GM18508 (cell line): ENCODE results near the gene EHBP1.
A peak's percentile ranks its signal among the peaks of the same experiment; 100 is the strongest.

Source experiments
- ATAC-seq: cut with Tn5 transposase; IDR thresholded peaks from one replicate; pipeline ENCODE4 v1.9.1; 2021; ENCODE audit warnings: moderate number of reproducible peaks; ENCODE audit not compliant: insufficient read depth, unreplicated experiment

EHBP1 gene

GRCh38 chr2:62770629-62771028 lies 65.1 kb downstream of the EHBP1 start:
- ATAC-seq, result no peak

- no peak for ATAC-seq
Observed at GRCh38 chr2:62774555-62775366, 69.2 kb downstream of the EHBP1 start.

GRCh38 chr2:62775367-62775668 lies 69.8 kb downstream of the EHBP1 start:
- no peak for ATAC-seq

GRCh38 chr2:62783679-62784078 lies 78.2 kb downstream of the EHBP1 start:
- no peak for ATAC-seq

GRCh38 chr2:62784341-62784740 lies 78.8 kb downstream of the EHBP1 start:
- no peak for ATAC-seq

DNA sequence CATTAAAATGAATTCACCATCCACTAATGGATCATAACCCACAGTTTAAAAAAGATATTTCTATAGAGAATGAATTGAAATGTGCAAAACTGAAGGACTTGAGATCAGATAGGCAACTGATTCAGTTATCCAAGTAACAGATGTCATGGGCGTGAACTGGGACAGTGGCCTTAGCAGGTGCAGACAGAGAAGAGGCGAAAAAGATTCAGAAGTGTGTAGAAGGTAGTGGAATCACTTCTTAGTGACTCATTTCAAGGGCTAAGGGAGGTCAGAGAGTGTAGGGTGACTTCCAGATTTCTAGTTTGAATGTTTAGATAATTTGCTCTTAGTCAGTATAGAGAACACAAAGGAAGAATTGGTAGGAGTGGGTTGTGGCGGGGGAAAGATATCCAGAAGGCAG lies 79.7 kb downstream of the EHBP1 start:
- peak; percentile 68 for ATAC-seq

GRCh38 chr2:62785810-62786597 lies 80.5 kb downstream of the EHBP1 start:
- no peak for ATAC-seq

GRCh38 chr2:62787386-62787785 lies 81.9 kb downstream of the EHBP1 start:
- no peak for ATAC-seq

DNA sequence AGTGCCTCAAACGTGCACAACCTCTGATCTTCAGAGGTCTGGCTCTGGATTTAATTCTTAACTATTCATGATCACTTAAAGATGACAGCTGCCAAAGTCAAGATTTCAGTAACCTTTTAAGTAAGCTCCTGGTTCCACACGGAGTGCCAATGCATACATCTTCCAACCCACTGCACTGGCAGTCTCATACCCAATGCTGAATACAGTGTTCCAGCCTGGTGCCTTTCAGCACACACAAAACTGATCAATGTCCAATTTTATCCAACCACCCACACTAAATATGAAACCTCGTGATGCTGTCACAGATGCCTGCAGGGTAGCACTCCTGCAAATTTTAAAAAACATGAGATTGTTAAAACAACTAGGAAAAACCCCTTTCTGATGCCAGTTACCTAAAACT lies 84.0 kb downstream of the EHBP1 start:
- no peak for ATAC-seq

DNA sequence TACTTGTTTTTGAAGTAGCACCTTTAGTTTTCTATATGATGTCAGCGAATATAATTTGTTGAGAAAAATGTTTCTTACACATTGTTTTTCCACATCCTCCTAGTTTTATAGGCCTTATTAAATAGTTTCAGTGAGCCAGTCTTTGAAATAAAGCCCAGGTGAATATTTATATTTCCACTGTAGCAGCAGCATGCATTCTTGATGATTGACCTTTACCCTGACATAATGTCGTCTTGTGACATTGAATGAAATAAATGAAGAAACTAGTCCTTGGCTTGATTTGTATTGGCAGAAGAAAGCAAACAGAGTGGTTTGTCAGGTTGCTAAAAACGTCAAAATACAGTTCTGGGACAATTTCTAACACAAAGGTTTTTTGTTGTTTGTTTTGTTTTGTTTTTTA lies 84.4 kb downstream of the EHBP1 start:
- ATAC-seq, result no peak

- ATAC-seq, result no peak
Observed at GRCh38 chr2:62792408-62792807, 86.9 kb downstream of the EHBP1 start.

GRCh38 chr2:62793213-62793612 lies 87.7 kb downstream of the EHBP1 start:
- no peak for ATAC-seq

DNA sequence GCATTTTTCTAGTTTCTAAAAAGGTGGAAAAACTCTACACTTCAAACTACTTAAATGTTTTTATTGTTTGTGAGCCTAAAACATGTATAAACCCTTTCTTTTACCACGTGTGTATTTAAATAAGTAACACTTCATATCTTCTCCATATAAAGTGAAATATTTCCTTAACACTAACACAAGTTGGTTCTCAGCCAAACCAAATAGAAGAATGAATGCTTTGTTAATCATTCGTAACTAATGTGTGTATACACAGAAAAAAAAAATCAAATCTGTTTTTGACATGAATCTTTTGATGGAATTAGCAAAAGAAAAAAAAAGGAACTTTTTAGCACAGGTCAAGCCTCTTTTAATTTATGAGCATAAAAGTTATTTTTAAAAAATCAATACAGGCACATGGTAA lies 89.3 kb downstream of the EHBP1 start:
- ATAC-seq, result no peak

- no peak for ATAC-seq
Observed at GRCh38 chr2:62795341-62795740, 89.8 kb downstream of the EHBP1 start.

DNA sequence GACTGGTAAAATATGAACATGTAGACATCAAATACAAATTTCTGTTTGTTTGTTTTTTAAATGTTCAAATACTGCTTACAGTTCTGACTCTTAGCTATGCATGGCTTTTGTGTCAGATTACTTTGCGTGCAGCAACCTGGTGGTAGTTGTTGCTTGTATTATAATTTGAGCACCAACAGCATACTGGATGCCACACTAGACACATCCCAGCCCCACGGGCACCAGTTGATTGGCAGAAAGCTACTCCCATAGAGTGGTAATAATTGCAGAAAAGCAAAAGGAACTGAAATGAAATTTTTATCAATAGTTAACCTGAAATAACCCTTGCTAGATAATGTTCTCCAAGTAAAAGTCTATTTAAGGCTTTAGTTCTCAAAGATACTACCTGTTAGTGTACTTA lies 91.6 kb downstream of the EHBP1 start:
- ATAC-seq, result no peak

- ATAC-seq, result no peak
Observed at GRCh38 chr2:62800618-62801017, 95.1 kb downstream of the EHBP1 start.

DNA sequence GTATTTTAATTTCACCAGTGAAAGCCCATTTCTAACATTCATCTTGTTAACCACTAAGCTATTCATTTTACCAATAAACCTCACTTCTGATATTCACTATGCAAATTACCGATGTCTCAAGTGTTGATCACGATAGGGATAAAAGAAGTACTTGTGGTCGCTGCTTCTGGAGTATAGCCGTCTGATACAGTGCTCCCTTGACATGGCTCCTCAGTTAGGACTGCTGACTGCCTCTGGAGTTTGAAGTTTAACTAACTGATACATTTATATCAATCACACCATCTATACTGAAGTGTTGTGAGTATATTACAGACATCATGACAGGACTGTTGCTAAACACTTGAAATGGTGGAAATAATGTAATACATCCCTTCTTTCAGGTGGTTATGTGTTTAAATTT lies 95.6 kb downstream of the EHBP1 start:
- ATAC-seq, result no peak

GRCh38 chr2:62801814-62802523 lies 96.5 kb downstream of the EHBP1 start:
- no peak for ATAC-seq

GRCh38 chr2:62803961-62804360 lies 98.4 kb downstream of the EHBP1 start:
- ATAC-seq, result no peak

DNA sequence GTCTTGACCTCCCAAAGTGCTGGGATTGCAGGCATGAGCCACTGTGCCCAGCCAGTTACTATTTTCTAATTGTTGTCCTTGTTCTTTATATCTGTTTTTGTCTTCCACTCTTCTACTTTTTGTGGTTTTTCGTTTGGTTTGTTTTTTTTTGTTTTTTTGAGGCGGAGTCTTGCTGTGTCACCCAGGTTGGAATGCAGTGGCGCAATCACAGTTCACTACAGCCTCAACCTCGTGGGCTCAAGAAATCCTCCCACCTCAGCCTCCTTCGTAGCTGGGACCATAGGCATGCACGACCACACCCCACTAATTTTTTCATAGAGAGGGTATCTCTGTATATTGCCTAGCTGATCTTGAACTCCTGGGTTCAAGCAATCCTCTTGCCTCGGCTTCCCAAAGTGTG lies 100.7 kb downstream of the EHBP1 start:
- no peak for ATAC-seq

DNA sequence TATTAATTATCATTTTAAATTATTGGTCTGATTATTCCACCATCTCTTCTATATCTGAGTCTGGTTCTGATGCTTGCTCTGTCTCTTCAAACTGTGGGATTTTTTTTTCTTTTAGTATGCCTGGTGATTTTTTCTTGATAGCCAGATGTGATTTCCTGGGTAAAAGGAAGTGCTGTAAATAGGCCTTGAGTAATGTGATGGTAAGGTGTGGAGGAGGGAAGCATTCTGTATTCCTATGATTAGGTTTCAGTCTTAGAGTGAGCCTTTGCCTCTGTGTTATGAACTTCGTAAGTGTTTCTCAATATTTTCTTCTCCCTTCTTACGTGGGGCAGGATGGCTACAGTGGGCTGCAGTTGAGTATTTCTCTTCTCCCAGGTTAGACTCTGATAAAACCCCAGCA lies 103.0 kb downstream of the EHBP1 start:
- no peak for ATAC-seq
